B cell (primary cell): Measurements from ENCODE around the gene SIPA1L3. TPM values are rescaled to one million over a fixed set of nuclear protein-coding genes. Genes with fewer than 3 reads are reported as not detected.

Source experiments
- ATAC-seq: fragments of 200-7000 bp; cut with Tn5 transposase; one replicate; pipeline ENCODE4 v1.10.0; 2021; ENCODE audit warnings: low read depth, mild to moderate bottlenecking, moderate number of reproducible peaks, moderate library complexity
- CTCF ChIA-PET: fragments of 350-600 bp; sonication (Branson Sonifier 250); formaldehyde crosslinking; loops from one replicate; lab custom pipeline; 2021; ENCODE audit warnings: antibody characterized with exemption, inconsistent platforms; lab: Charles Lee
- POLR2A ChIA-PET: fragments of 350-600 bp; sonication (Branson Sonifier 250); formaldehyde crosslinking; loops from one replicate; lab custom pipeline; 2021; ENCODE audit warnings: antibody characterized with exemption; lab: Charles Lee
- DNase-seq: peaks from one replicate; pipeline ENCODE4 v3.0.0; 2013
- H2AFZ ChIP-seq: 2 replicates; pipeline ENCODE4 v1.6.1; 2012; ENCODE audit warnings: mild to moderate bottlenecking, low read depth, low read length; ENCODE audit not compliant: insufficient read depth, poor library complexity, severe bottlenecking
- H3K27ac ChIP-seq, 2 donors: 1 replicate in 1 of 2; 2 replicates in 1 of 2; pipeline ENCODE4 v1.5.1; 2012 to 2013; ENCODE audit warnings: low read length in 2 of 2, mild to moderate bottlenecking in 2 of 2, moderate library complexity in 1 of 2
- H3K27me3 ChIP-seq, 4 experiments: fragments of 200-600 bp in 1 of 4; sonication (generic) in 1 of 4; replicated peaks in 1 of 4; 1 replicate in 2 of 4; 2 replicates in 2 of 4; pipeline versions ENCODE4 v1.6.1 to v1.7.0; 2013 to 2016; ENCODE audit warnings: low read length in 3 of 4, mild to moderate bottlenecking in 2 of 4, mixed read lengths in 1 of 4, moderate library complexity in 1 of 4; ENCODE audit not compliant: insufficient read depth in 4 of 4, control insufficient read depth in 3 of 4; ENCODE audit errors: control extremely low read depth in 1 of 4
- H3K36me3 ChIP-seq, 2 experiments: replicated peaks in 1 of 2; 1 replicate in 1 of 2; 2 replicates in 1 of 2; pipeline versions ENCODE4 v1.6.1 to v1.7.1; 2013; ENCODE audit warnings: low read length in 1 of 2; ENCODE audit not compliant: insufficient read depth in 2 of 2, control insufficient read depth in 1 of 2; ENCODE audit errors: control extremely low read depth in 1 of 2, extremely low read depth in 1 of 2
- H3K4me1 ChIP-seq, 2 donors: fragments of 200-600 bp in 1 of 2; sonication (generic) in 1 of 2; 1 replicate in 1 of 2; 2 replicates in 1 of 2; pipeline versions ENCODE4 v1.5.1 to v1.6.1; 2013 to 2017; ENCODE audit warnings: low read length in 2 of 2; ENCODE audit not compliant: control insufficient read depth in 2 of 2, insufficient read depth in 2 of 2
- H3K4me2 ChIP-seq: replicated peaks from 2 replicates; pipeline ENCODE3; 2012; ENCODE audit warnings: mild to moderate bottlenecking, low read depth, low read length; ENCODE audit not compliant: poor library complexity, severe bottlenecking
- H3K4me3 ChIP-seq, 5 experiments: fragments of 200-600 bp in 1 of 5; sonication (generic) in 1 of 5; 1 replicate in 3 of 5; 2 replicates in 2 of 5; pipeline versions ENCODE4 v1.5.1 to v1.7.0; 2011 to 2016; ENCODE audit warnings: low read length in 4 of 5, mild to moderate bottlenecking in 4 of 5, low read depth in 2 of 5, control low read depth in 1 of 5, moderate library complexity in 1 of 5; ENCODE audit not compliant: insufficient read depth in 1 of 5; ENCODE audit errors: control extremely low read depth in 1 of 5, extremely low read depth in 1 of 5
- H3K79me2 ChIP-seq: fragments of 200-600 bp; sonication (generic); one replicate; pipeline ENCODE4 v1.6.0; 2016; ENCODE audit warnings: low read length; ENCODE audit not compliant: control insufficient read depth, insufficient read depth
- H3K9ac ChIP-seq: fragments of 200-600 bp; sonication (generic); 2 replicates; pipeline ENCODE4 v1.6.1; 2017; ENCODE audit warnings: mild to moderate bottlenecking, low read length, moderate library complexity
- H3K9me3 ChIP-seq, 3 donors: one replicate each; pipeline versions ENCODE4 v1.6.1 to v1.7.1; 2013; ENCODE audit warnings: low read length in 2 of 3; ENCODE audit not compliant: control insufficient read depth in 2 of 3, insufficient read depth in 1 of 3; ENCODE audit errors: control extremely low read depth in 1 of 3
- H4K20me1 ChIP-seq: 2 replicates; pipeline ENCODE4 v1.6.0; 2012; ENCODE audit warnings: mild to moderate bottlenecking, low read length; ENCODE audit not compliant: insufficient read depth, control insufficient read depth, poor library complexity, severe bottlenecking
- H3K27ac Mint-ChIP-seq: one replicate; pipeline ENCODE4 v1.8.0; 2021; ENCODE audit warnings: mixed read lengths
- H3K27me3 Mint-ChIP-seq: one replicate; pipeline ENCODE4 v1.8.0; 2021; ENCODE audit warnings: mixed read lengths
- H3K4me1 Mint-ChIP-seq: one replicate; pipeline ENCODE4 v1.8.0; 2021; ENCODE audit warnings: mixed read lengths
- H3K4me3 Mint-ChIP-seq: one replicate; pipeline ENCODE4 v1.8.0; 2021; ENCODE audit warnings: mixed read lengths
- H3K9me3 Mint-ChIP-seq: one replicate; pipeline ENCODE4 v1.8.0; 2022; ENCODE audit warnings: mixed read lengths; ENCODE audit not compliant: insufficient read depth
- CTCF ChIP-seq: fragments of 200-600 bp; IDR thresholded peaks from one replicate; pipeline ENCODE4 v1.8.0; 2022; ENCODE audit warnings: antibody characterized with exemption, mild to moderate bottlenecking
- EZH2 ChIP-seq: IDR thresholded peaks from 2 replicates; pipeline ENCODE4 v1.6.1; 2012; ENCODE audit warnings: borderline replicate concordance, low read depth, mild to moderate bottlenecking, moderate library complexity, low read length; ENCODE audit not compliant: insufficient read depth, poor library complexity, severe bottlenecking
- WGBS: methylation state at CpG from one replicate; pipeline ENCODE4 v1.1.5; 2013; ENCODE audit warnings: missing lambda C conversion rate; ENCODE audit not compliant: insufficient coverage; 5-methylcytosine and 5-hydroxymethylcytosine counted together
- intact Hi-C: fragments of 100-400 bp; cut with micrococcal nuclease; formaldehyde crosslinking; loops from one replicate; pipeline ENCODE4 v1.10.0; 2022
- polyA plus RNA-seq: library from polyadenylated mRNA; depleted of rRNA; stranded (reverse); fragments of >200 nt; gene quantifications from 2 replicates; pipeline ENCODE4 v1.2.3, GENCODE V29; 2012
- total RNA-seq, 2 donors: library from RNA; stranded (reverse); fragments of 120-200 nt in 1 of 2; gene quantifications; 1 replicate in 1 of 2; 2 replicates in 1 of 2; pipeline versions ENCODE4 v1.2.3 to v1.2.4, GENCODE V29; 2013 to 2022

The SIPA1L3 gene
- total and polyA plus RNA-seq, 2 donors (not counting 1 experiment from before 2014, with no cell fraction given), result 48.3 to 295 TPM

GRCh38 chr19:38194061-38194701, 287.2 kb downstream of the SIPA1L3 start:
- no peak overlapping the region for H3K4me3 Mint-ChIP-seq
- WGBS, result 83% methylated on average over 8 of the region's 13 CpGs
- H3K79me2 ChIP-seq, result peaks cover 2% of the 10 kb centered on the region
- H3K27ac ChIP-seq, result no peak overlapping the region
- H4K20me1 ChIP-seq, result peaks cover 65% of the 10 kb centered on the region
- no peaks in the 10 kb centered on the region for H3K9me3 Mint-ChIP-seq
- H3K9ac ChIP-seq, result no peak overlapping the region
- no peak overlapping the region for H3K4me2 ChIP-seq
- H3K4me1 ChIP-seq, result no peaks in the 10 kb centered on the region
- no peak overlapping the region for H3K27ac Mint-ChIP-seq
- H3K4me1 Mint-ChIP-seq, result peaks cover 4% of the 10 kb centered on the region
- POLR2A ChIA-PET, result no interaction called here
- no peaks in the 10 kb centered on the region for H3K27me3 Mint-ChIP-seq
- CTCF ChIA-PET, result no interaction called here
- DNase-seq (no peak), ATAC-seq (no peak)
- H3K4me3 ChIP-seq, result no peak overlapping the region
- no peaks in the 10 kb centered on the region for H3K27me3 ChIP-seq
- peaks cover 0 to 5% (median 0%) of the 10 kb centered on the region in 3 donors for H3K9me3 ChIP-seq
- TF ChIP-seq CTCF (no peak), EZH2 (no peak)
- H2AFZ ChIP-seq, result no peak overlapping the region
- H3K36me3 ChIP-seq, result peaks cover 2 to 84% of the 10 kb centered on the region in 2 experiments
- intact Hi-C loops, result no loop called here

DNA sequence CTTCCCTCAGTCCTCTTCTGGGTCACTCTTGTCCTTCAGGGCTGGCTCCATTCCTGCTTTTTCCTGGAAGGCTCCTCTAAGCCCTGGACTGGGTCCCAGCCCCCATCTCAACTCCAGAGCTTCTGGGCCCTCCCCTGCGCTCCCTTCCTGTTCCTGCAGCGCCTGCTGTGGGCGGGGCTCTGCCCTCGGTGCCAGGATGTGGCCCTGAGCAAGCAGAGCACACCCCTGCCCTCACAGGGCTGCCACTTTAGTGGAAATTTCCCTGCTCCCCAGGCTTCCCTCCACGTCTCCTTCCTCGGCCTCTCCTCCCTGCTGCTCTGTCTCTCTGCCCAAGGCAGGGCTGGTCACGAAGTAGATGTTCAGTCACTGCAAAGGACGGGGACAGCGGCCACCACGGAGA, 288.2 kb downstream of the SIPA1L3 start:
- H4K20me1 ChIP-seq, result peaks cover 59% of the 10 kb centered on the region
- peaks cover 0 to 5% (median 0%) of the 10 kb centered on the region in 3 donors for H3K9me3 ChIP-seq
- peaks cover 0 to 80% of the 10 kb centered on the region in 2 experiments for H3K36me3 ChIP-seq
- intact Hi-C loops, result no loop called here
- no peaks in the 10 kb centered on the region for H3K27me3 ChIP-seq
- H2AFZ ChIP-seq, result no peak overlapping the region
- H3K79me2 ChIP-seq, result peaks cover 2% of the 10 kb centered on the region
- no peak for TF ChIP-seq EZH2
- TF ChIP-seq CTCF, result no peak
- H3K9ac ChIP-seq, result no peak overlapping the region
- ChIA-PET CTCF (no interaction called here), POLR2A (no interaction called here)
- Mint-ChIP-seq H3K27ac (no peak overlapping the region), H3K27me3 (no peaks in the 10 kb centered on the region), H3K4me3 (no peak overlapping the region), H3K9me3 (no peaks in the 10 kb centered on the region), H3K4me1 (peaks cover under 1% of the 10 kb centered on the region)
- DNase-seq, result no peak
- 87% methylated on average over 10 of the region's 10 CpGs for WGBS
- H3K4me2 ChIP-seq, result no peak overlapping the region
- no peaks in the 10 kb centered on the region for H3K4me1 ChIP-seq
- ATAC-seq, result no peak
- H3K27ac ChIP-seq, result no peak overlapping the region
- H3K4me3 ChIP-seq, result no peak overlapping the region
